WTC11 (cell line): ENCODE data around the gene FGB. TPM values are rescaled to one million over a fixed set of nuclear protein-coding genes. Genes with fewer than 3 reads are reported as not detected.

ENCODE experiments used
- ATAC-seq: fragments of 200-7000 bp; cut with Tn5 transposase; 2 replicates; pipeline ENCODE4 v1.10.0; 2021; ENCODE audit warnings: mild to moderate bottlenecking, moderate library complexity
- CTCF ChIA-PET: fragments of 300-600 bp; sonication (Branson Sonifier 250); formaldehyde crosslinking; loops from one replicate; lab custom pipeline; 2021; ENCODE audit warnings: antibody characterized with exemption; lab: Charles Lee
- POLR2A ChIA-PET: fragments of 350-600 bp; sonication (Branson Sonifier 250); formaldehyde crosslinking; loops from one replicate; lab custom pipeline; 2021; ENCODE audit warnings: antibody characterized with exemption; lab: Charles Lee
- DNase-seq: peaks from one replicate; pipeline ENCODE4 v3.0.0; 2021; ENCODE audit warnings: low spot score
- H3K27ac Mint-ChIP-seq: 2 replicates; pipeline ENCODE4 v1.8.0; 2021; ENCODE audit warnings: mixed read lengths
- H3K27me3 Mint-ChIP-seq: 2 replicates; pipeline ENCODE4 v1.8.0; 2021; ENCODE audit warnings: low read depth, mild to moderate bottlenecking, moderate library complexity, mixed read lengths
- H3K36me3 Mint-ChIP-seq: 2 replicates; pipeline ENCODE4 v1.8.0; 2021; ENCODE audit warnings: mixed read lengths
- H3K4me1 Mint-ChIP-seq: 2 replicates; pipeline ENCODE4 v1.8.0; 2022; ENCODE audit warnings: mixed read lengths
- H3K4me3 Mint-ChIP-seq: 2 replicates; pipeline ENCODE4 v1.8.0; 2021; ENCODE audit warnings: mild to moderate bottlenecking, moderate library complexity, mixed read lengths
- H3K9me3 Mint-ChIP-seq: 2 replicates; pipeline ENCODE4 v1.8.0; 2021; ENCODE audit warnings: mixed read lengths
- AFF4 ChIP-seq: sonication (generic); formaldehyde crosslinking; IDR thresholded peaks from 2 replicates; pipeline ENCODE4 v1.8.1; 2023; ENCODE audit warnings: mild to moderate bottlenecking, missing genetic modification reagents, borderline replicate concordance
- ATF1 ChIP-seq: sonication (generic); formaldehyde crosslinking; IDR thresholded peaks from 2 replicates; pipeline ENCODE4 v1.8.1; 2023; ENCODE audit warnings: mild to moderate bottlenecking, moderate library complexity, missing genetic modification reagents
- ATF3 ChIP-seq: sonication (generic); formaldehyde crosslinking; conservative IDR thresholded peaks from 2 replicates; pipeline ENCODE4 v1.8.1; 2022; ENCODE audit warnings: mild to moderate bottlenecking, missing genetic modification reagents
- E2F1 ChIP-seq: sonication (generic); formaldehyde crosslinking; IDR thresholded peaks from 2 replicates; pipeline ENCODE4 v1.8.0; 2022; ENCODE audit warnings: mild to moderate bottlenecking, missing genetic modification reagents
- ELF4 ChIP-seq: sonication (generic); formaldehyde crosslinking; IDR thresholded peaks from 2 replicates; pipeline ENCODE4 v1.8.1; 2022; ENCODE audit warnings: low read depth, mild to moderate bottlenecking, moderate library complexity, missing genetic modification reagents
- FOXP4 ChIP-seq: sonication (generic); formaldehyde crosslinking; IDR thresholded peaks from 2 replicates; pipeline ENCODE4 v1.8.0; 2022; ENCODE audit warnings: mild to moderate bottlenecking, missing genetic modification reagents
- GABPB1 ChIP-seq: sonication (generic); formaldehyde crosslinking; IDR thresholded peaks from 2 replicates; pipeline ENCODE4 v1.8.1; 2023; ENCODE audit warnings: mild to moderate bottlenecking, missing genetic modification reagents
- GRHL2 ChIP-seq: fragments of 250-450 bp; sonication (Bioruptor Pico); IDR thresholded peaks from 2 replicates; pipeline ENCODE4 v1.8.0; 2022; ENCODE audit warnings: mild to moderate bottlenecking, moderate library complexity; ENCODE audit not compliant: insufficient replicate concordance, severe bottlenecking
- IRF1 ChIP-seq: sonication (generic); formaldehyde crosslinking; IDR thresholded peaks from 2 replicates; pipeline ENCODE4 v1.8.0; 2023; ENCODE audit warnings: missing genetic modification reagents
- MLX ChIP-seq: sonication (generic); formaldehyde crosslinking; IDR thresholded peaks from 2 replicates; pipeline ENCODE4 v1.8.1; 2023; ENCODE audit warnings: mild to moderate bottlenecking, missing genetic modification reagents, moderate library complexity
- MXD4 ChIP-seq: fragments of 250-450 bp; sonication (Bioruptor Pico); IDR thresholded peaks from 2 replicates; pipeline ENCODE4 v1.8.0; 2021; ENCODE audit warnings: mild to moderate bottlenecking, moderate library complexity, borderline replicate concordance
- MYBL2 ChIP-seq: sonication (generic); formaldehyde crosslinking; IDR thresholded peaks from 2 replicates; pipeline ENCODE4 v1.8.1; 2023; ENCODE audit warnings: mild to moderate bottlenecking, moderate library complexity, missing genetic modification reagents
- NR1H2 ChIP-seq: sonication (generic); formaldehyde crosslinking; IDR thresholded peaks from 2 replicates; pipeline ENCODE4 v1.9.0; 2021; ENCODE audit warnings: mild to moderate bottlenecking, moderate library complexity, missing genetic modification reagents
- RORB ChIP-seq: fragments of 250-450 bp; sonication (Bioruptor Pico); IDR thresholded peaks from 2 replicates; pipeline ENCODE4 v1.9.0; 2021; ENCODE audit warnings: mild to moderate bottlenecking
- SP1 ChIP-seq: sonication (generic); formaldehyde crosslinking; conservative IDR thresholded peaks from 2 replicates; pipeline ENCODE4 v1.8.1; 2022; ENCODE audit warnings: missing genetic modification reagents
- TP53 ChIP-seq: sonication (generic); formaldehyde crosslinking; IDR thresholded peaks from 2 replicates; pipeline ENCODE4 v1.8.1; 2023; ENCODE audit warnings: mild to moderate bottlenecking, missing genetic modification reagents
- ZNF281 ChIP-seq: sonication (generic); formaldehyde crosslinking; IDR thresholded peaks from 2 replicates; pipeline ENCODE4 v1.8.0; 2023; ENCODE audit warnings: mild to moderate bottlenecking, missing genetic modification reagents
- total RNA-seq: library from RNA; stranded (reverse); gene quantifications from 3 replicates; pipeline ENCODE4 v1.2.3, GENCODE V29; 2021

FGB gene
- total RNA-seq, 1 experiment from 2014 or later, result 2.3 TPM

- H3K27me3 Mint-ChIP-seq, result no peaks in the 10 kb centered on the region
- CTCF ChIA-PET, result interaction anchor here (1.1 to 1.3 kb wide), 2 partner anchors 41 to 49 kb away, joined by 4 to 6 read pairs; no protein-coding TSS in a partner anchor
- no peaks in the 10 kb centered on the region for H3K4me1 Mint-ChIP-seq
- ATAC-seq, result no peak
- no peaks in the 10 kb centered on the region for H3K36me3 Mint-ChIP-seq
- POLR2A ChIA-PET, result no interaction called here
- H3K27ac Mint-ChIP-seq, result no peak overlapping the region
- H3K4me3 Mint-ChIP-seq, result no peak overlapping the region
- no peak for TF ChIP-seq MLX
- peak; percentile 94 for TF ChIP-seq GABPB1
- no peak for DNase-seq
- H3K9me3 Mint-ChIP-seq, result no peaks in the 10 kb centered on the region
These were observed 14.5 kb downstream of the FGB start for GRCh38 chr4:154577324-154577723.

- no peak for TF ChIP-seq ATF1 (CRISPR knock-in tag)
- TF ChIP-seq RORB (CRISPR knock-in tag), result no peak
- no peak for TF ChIP-seq ATF3
- TF ChIP-seq IRF1 (CRISPR knock-in tag), result no peak
- TF ChIP-seq GABPB1, result no peak
- no peak for TF ChIP-seq NR1H2 (CRISPR knock-in tag)
- no peak for TF ChIP-seq ELF4 (CRISPR knock-in tag)
- TF ChIP-seq MLX, result no peak
- no peak for TF ChIP-seq MXD4 (CRISPR knock-in tag)
- no peak for TF ChIP-seq AFF4 (CRISPR knock-in tag)
- no peak for TF ChIP-seq MYBL2 (CRISPR knock-in tag)
- CTCF ChIA-PET, result no interaction called here
- H3K9me3 Mint-ChIP-seq, result no peaks in the 10 kb centered on the region
- H3K36me3 Mint-ChIP-seq, result no peaks in the 10 kb centered on the region
- H3K4me3 Mint-ChIP-seq, result no peak overlapping the region
- POLR2A ChIA-PET, result no interaction called here
- H3K27me3 Mint-ChIP-seq, result no peaks in the 10 kb centered on the region
- H3K4me1 Mint-ChIP-seq, result no peaks in the 10 kb centered on the region
- DNase-seq, result no peak
- no peak for ATAC-seq
- H3K27ac Mint-ChIP-seq, result no peak overlapping the region
These were observed 16.1 kb downstream of the FGB start for GRCh38 chr4:154578919-154579318.

GRCh38 chr4:154579927-154580326, 17.1 kb downstream of the FGB start:
- Mint-ChIP-seq H3K27me3 (no peaks in the 10 kb centered on the region), H3K4me1 (no peaks in the 10 kb centered on the region), H3K27ac (no peak overlapping the region), H3K36me3 (no peaks in the 10 kb centered on the region), H3K9me3 (no peaks in the 10 kb centered on the region), H3K4me3 (no peak overlapping the region)
- ChIA-PET CTCF (no interaction called here), POLR2A (no interaction called here)
- no peak for DNase-seq
- no peak for ATAC-seq
- TF ChIP-seq GRHL2 (no peak), SP1 (CRISPR knock-in tag) (no peak), FOXP4 (no peak), TP53 (no peak), E2F1 (CRISPR knock-in tag) (no peak), ZNF281 (CRISPR knock-in tag) (no peak)
